ENCODE data around the gene RTN4RL1. TPM values are rescaled to one million over a fixed set of nuclear protein-coding genes. Genes with fewer than 3 reads are reported as not detected.

Gene RTN4RL1
- total RNA-seq, 1 donor from 2014 or later: not detected

DNA sequence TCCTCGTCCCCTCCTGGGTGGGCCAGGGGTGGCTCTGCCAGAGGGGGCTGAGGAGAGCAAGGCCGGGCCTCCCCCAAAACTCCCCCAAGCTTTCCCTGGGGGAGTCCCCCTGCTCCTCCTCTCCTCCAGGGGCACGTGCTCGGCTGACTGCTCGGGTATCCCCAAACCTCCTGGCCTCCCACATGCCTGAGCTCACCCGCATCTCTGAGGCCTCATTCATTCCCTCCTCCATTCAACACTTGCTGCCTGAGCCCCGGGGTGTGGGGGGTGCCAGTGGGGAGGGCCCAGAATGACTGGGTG lies 83.1 kb downstream of the RTN4RL1 start:
- peaks cover 3% of the 10 kb centered on the region for H3K27me3 Mint-ChIP-seq
- intact Hi-C loops (cut with micrococcal nuclease): no loop called here
- CTCF ChIA-PET: no interaction called here

GRCh38 chr17:1941272-1942065 lies 83.7 kb downstream of the RTN4RL1 start:
- ChIA-PET POLR2A (no interaction called here), CTCF (no interaction called here)
- no peaks in the 10 kb centered on the region for H3K9me3 Mint-ChIP-seq
- TF ChIP-seq CTCF (IDR thresholded peaks at IDR 0.05): no peak
- H3K4me1 Mint-ChIP-seq: no peaks in the 10 kb centered on the region
- H3K36me3 Mint-ChIP-seq (ENCODE audit: low read depth): no peaks in the 10 kb centered on the region
- no peak for DNase-seq
- no peak for ATAC-seq (ENCODE audit: low read depth)
- H3K4me3 Mint-ChIP-seq: no peak overlapping the region
- H3K27me3 Mint-ChIP-seq: peaks cover 3% of the 10 kb centered on the region
- intact Hi-C loops (cut with micrococcal nuclease): no loop called here
- no peak overlapping the region for H3K27ac Mint-ChIP-seq

More for the DNA sequence above, 83.1 kb downstream of the RTN4RL1 start:
- Mint-ChIP-seq H3K36me3 (ENCODE audit: low read depth) (no peaks in the 10 kb centered on the region), H3K9me3 (no peaks in the 10 kb centered on the region), H3K4me1 (no peaks in the 10 kb centered on the region), H3K27ac (no peak overlapping the region), H3K4me3 (no peak overlapping the region)
- ATAC-seq (ENCODE audit: low read depth): no peak
- no peak for DNase-seq
- TF ChIP-seq CTCF (IDR thresholded peaks at IDR 0.05): no peak
- POLR2A ChIA-PET: no interaction called here

DNA sequence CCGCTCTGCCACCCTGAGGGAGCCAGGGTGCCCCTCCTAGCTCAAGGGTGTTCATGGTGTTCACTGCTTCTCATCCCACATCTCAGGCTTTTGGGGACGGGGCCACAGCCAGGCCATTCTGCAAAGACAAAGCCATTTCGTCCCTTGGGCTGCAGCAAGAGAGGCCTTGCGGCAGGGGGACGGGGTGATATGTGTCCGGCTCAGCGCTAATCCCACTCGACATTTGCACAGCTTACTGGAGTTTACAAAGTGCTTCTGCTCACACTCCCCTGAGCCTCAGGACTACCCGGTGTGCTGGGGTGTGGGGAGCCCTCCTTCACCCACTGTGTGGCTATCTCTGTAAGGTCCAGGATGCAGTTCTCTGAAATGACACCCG lies 84.3 kb downstream of the RTN4RL1 start:
- no peak overlapping the region for H3K4me3 Mint-ChIP-seq
- POLR2A ChIA-PET: no interaction called here
- CTCF ChIA-PET: no interaction called here
- H3K27ac Mint-ChIP-seq: no peak overlapping the region
- DNase-seq (no peak), ATAC-seq (ENCODE audit: low read depth) (no peak)
- no peak for TF ChIP-seq CTCF (IDR thresholded peaks at IDR 0.05)
- no peaks in the 10 kb centered on the region for H3K4me1 Mint-ChIP-seq
- H3K27me3 Mint-ChIP-seq: peaks cover 3% of the 10 kb centered on the region
- no peaks in the 10 kb centered on the region for H3K36me3 Mint-ChIP-seq (ENCODE audit: low read depth)
- H3K9me3 Mint-ChIP-seq: no peaks in the 10 kb centered on the region
- intact Hi-C loops (cut with micrococcal nuclease): no loop called here

GRCh38 chr17:1939981-1940809 lies 84.9 kb downstream of the RTN4RL1 start:
- no peak for DNase-seq
- ChIA-PET CTCF (no interaction called here), POLR2A (no interaction called here)
- H3K4me3 Mint-ChIP-seq: no peak overlapping the region
- H3K9me3 Mint-ChIP-seq: no peaks in the 10 kb centered on the region
- no peaks in the 10 kb centered on the region for H3K4me1 Mint-ChIP-seq
- intact Hi-C loops (cut with micrococcal nuclease): no loop called here
- H3K27ac Mint-ChIP-seq: no peak overlapping the region
- no peak for ATAC-seq (ENCODE audit: low read depth)
- peaks cover 3% of the 10 kb centered on the region for H3K27me3 Mint-ChIP-seq
- TF ChIP-seq CTCF (IDR thresholded peaks at IDR 0.05): no peak
- H3K36me3 Mint-ChIP-seq (ENCODE audit: low read depth): no peaks in the 10 kb centered on the region

GRCh38 chr17:1937461-1937860 lies 87.7 kb downstream of the RTN4RL1 start:
- no peak for ATAC-seq (ENCODE audit: low read depth)
- H3K9me3 Mint-ChIP-seq: no peaks in the 10 kb centered on the region
- intact Hi-C loops (cut with micrococcal nuclease): no loop called here
- H3K27me3 Mint-ChIP-seq: peaks cover 3% of the 10 kb centered on the region
- no peak overlapping the region for H3K27ac Mint-ChIP-seq
- no peak for DNase-seq
- TF ChIP-seq CTCF (IDR thresholded peaks at IDR 0.05): no peak
- CTCF ChIA-PET: no interaction called here
- POLR2A ChIA-PET: no interaction called here
- no peak overlapping the region for H3K4me3 Mint-ChIP-seq
- H3K4me1 Mint-ChIP-seq: no peaks in the 10 kb centered on the region
- no peaks in the 10 kb centered on the region for H3K36me3 Mint-ChIP-seq (ENCODE audit: low read depth)

All from activated B cell treated with CpG ODN at 0.5 μM for 24 hours (primary cell).